DOHH2 (cell line): Measurements from ENCODE around the gene SCG5.

Experiments used
- H3F3A ChIP-seq: fragments of 200-600 bp; sonication (generic), shearing (Covaris generic); 2 replicates; pipeline ENCODE4 v1.6.0; 2016; ENCODE audit warnings: antibody characterized with exemption, mild to moderate bottlenecking; ENCODE audit not compliant: control insufficient read depth, insufficient read depth
- H3K27ac ChIP-seq: fragments of 200-600 bp; sonication (generic); 2 replicates; pipeline ENCODE4 v1.5.1; 2014; ENCODE audit warnings: low read depth, mild to moderate bottlenecking, low read length, moderate library complexity
- H3K27me3 ChIP-seq: fragments of 200-600 bp; sonication (generic); 2 replicates; pipeline ENCODE4 v1.6.1; 2014; ENCODE audit warnings: mild to moderate bottlenecking, low read length, mixed read lengths; ENCODE audit not compliant: control insufficient read depth
- H3K36me3 ChIP-seq: fragments of 200-600 bp; sonication (generic); 2 replicates; pipeline ENCODE4 v1.6.1; 2014; ENCODE audit warnings: mild to moderate bottlenecking, low read length, moderate library complexity, mixed read lengths; ENCODE audit not compliant: control insufficient read depth
- H3K4me1 ChIP-seq: fragments of 200-600 bp; sonication (generic); 2 replicates; pipeline ENCODE4 v1.6.1; 2014; ENCODE audit warnings: mild to moderate bottlenecking, low read length, mixed read lengths; ENCODE audit not compliant: control insufficient read depth
- H3K4me2 ChIP-seq: fragments of 200-600 bp; sonication (generic); 2 replicates; pipeline ENCODE4 v1.6.0; 2014; ENCODE audit warnings: mild to moderate bottlenecking, low read length, moderate library complexity
- H3K4me3 ChIP-seq: fragments of 200-600 bp; sonication (generic); 2 replicates; pipeline ENCODE4 v1.5.1; 2014; ENCODE audit warnings: mild to moderate bottlenecking, low read length, mixed read lengths
- H3K79me2 ChIP-seq: fragments of 200-600 bp; sonication (generic); 2 replicates; pipeline ENCODE4 v1.6.1; 2014; ENCODE audit warnings: mild to moderate bottlenecking, low read length, mixed read lengths; ENCODE audit not compliant: control insufficient read depth
- H3K9me2 ChIP-seq: fragments of 200-600 bp; sonication (generic); replicated peaks from 2 replicates; pipeline ENCODE4 v1.6.1; 2014; ENCODE audit warnings: mild to moderate bottlenecking, low read length, mixed read lengths; ENCODE audit not compliant: control insufficient read depth
- H3K9me3 ChIP-seq: fragments of 200-600 bp; sonication (generic); 2 replicates; pipeline ENCODE4 v1.6.1; 2014; ENCODE audit warnings: antibody characterized with exemption, low read length, mixed read lengths; ENCODE audit not compliant: control insufficient read depth, insufficient read depth
- H4K20me1 ChIP-seq: fragments of 200-600 bp; sonication (generic); 2 replicates; pipeline ENCODE4 v1.6.0; 2014; ENCODE audit warnings: low read depth, mild to moderate bottlenecking, antibody characterized with exemption, low read length, moderate library complexity; ENCODE audit not compliant: control insufficient read depth, insufficient read depth
- EZH2phosphoT487 ChIP-seq: fragments of 200-600 bp; sonication (generic); IDR thresholded peaks from 2 replicates; pipeline ENCODE4 v1.6.1; 2017; ENCODE audit warnings: borderline replicate concordance, mild to moderate bottlenecking, antibody characterized with exemption, low read length, moderate library complexity, mixed read lengths
- TF ChIP-seq, protein P1 (sequence below): fragments of 200-600 bp; sonication (generic); IDR thresholded peaks from one replicate; pipeline ENCODE4 v1.5.1; 2014; ENCODE audit warnings: antibody characterized with exemption, mild to moderate bottlenecking, low read depth, low read length; ENCODE audit not compliant: poor library complexity, severe bottlenecking

The SCG5 gene

GRCh38 chr15:32677238-32677750 lies 35.8 kb downstream of the SCG5 start:
- Histone ChIP-seq H3K4me3 (no peak overlapping the region), H3K36me3 (no peaks in the 10 kb centered on the region), H3K9me2 (no peaks in the 10 kb centered on the region), H3K4me2 (no peak overlapping the region), H3K27ac (no peak overlapping the region), H3K27me3 (no peaks in the 10 kb centered on the region), H3K9me3 (no peaks in the 10 kb centered on the region), H3K79me2 (no peaks in the 10 kb centered on the region), H4K20me1 (no peaks in the 10 kb centered on the region), H3K4me1 (no peaks in the 10 kb centered on the region), H3F3A (no peaks in the 10 kb centered on the region)
- TF ChIP-seq EZH2phosphoT487 = no peak
- TF ChIP-seq, protein P1, sequence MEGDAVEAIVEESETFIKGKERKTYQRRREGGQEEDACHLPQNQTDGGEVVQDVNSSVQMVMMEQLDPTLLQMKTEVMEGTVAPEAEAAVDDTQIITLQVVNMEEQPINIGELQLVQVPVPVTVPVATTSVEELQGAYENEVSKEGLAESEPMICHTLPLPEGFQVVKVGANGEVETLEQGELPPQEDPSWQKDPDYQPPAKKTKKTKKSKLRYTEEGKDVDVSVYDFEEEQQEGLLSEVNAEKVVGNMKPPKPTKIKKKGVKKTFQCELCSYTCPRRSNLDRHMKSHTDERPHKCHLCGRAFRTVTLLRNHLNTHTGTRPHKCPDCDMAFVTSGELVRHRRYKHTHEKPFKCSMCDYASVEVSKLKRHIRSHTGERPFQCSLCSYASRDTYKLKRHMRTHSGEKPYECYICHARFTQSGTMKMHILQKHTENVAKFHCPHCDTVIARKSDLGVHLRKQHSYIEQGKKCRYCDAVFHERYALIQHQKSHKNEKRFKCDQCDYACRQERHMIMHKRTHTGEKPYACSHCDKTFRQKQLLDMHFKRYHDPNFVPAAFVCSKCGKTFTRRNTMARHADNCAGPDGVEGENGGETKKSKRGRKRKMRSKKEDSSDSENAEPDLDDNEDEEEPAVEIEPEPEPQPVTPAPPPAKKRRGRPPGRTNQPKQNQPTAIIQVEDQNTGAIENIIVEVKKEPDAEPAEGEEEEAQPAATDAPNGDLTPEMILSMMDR = no peak

- no peaks in the 10 kb centered on the region for H3F3A ChIP-seq
Observed at GRCh38 chr15:32679298-32679690, 37.8 kb downstream of the SCG5 start.

GRCh38 chr15:32682569-32682968 lies 41.1 kb downstream of the SCG5 start:
- Histone ChIP-seq H4K20me1 (no peaks in the 10 kb centered on the region), H3K27ac (no peak overlapping the region), H3K4me3 (no peak overlapping the region), H3K4me2 (no peak overlapping the region), H3K4me1 (no peaks in the 10 kb centered on the region), H3K27me3 (no peaks in the 10 kb centered on the region), H3F3A (no peaks in the 10 kb centered on the region), H3K9me3 (no peaks in the 10 kb centered on the region), H3K36me3 (no peaks in the 10 kb centered on the region), H3K9me2 (no peaks in the 10 kb centered on the region), H3K79me2 (no peaks in the 10 kb centered on the region)
- TF ChIP-seq, protein P1 = no peak
- TF ChIP-seq EZH2phosphoT487 = no peak

More at GRCh38 chr15:32679298-32679690, 37.8 kb downstream of the SCG5 start:
- Histone ChIP-seq H3K27me3 (no peaks in the 10 kb centered on the region), H3K4me3 (no peak overlapping the region), H4K20me1 (no peaks in the 10 kb centered on the region), H3K27ac (no peak overlapping the region), H3K4me2 (no peak overlapping the region), H3K36me3 (no peaks in the 10 kb centered on the region), H3K79me2 (no peaks in the 10 kb centered on the region), H3K9me2 (no peaks in the 10 kb centered on the region), H3K9me3 (no peaks in the 10 kb centered on the region), H3K4me1 (no peaks in the 10 kb centered on the region)
- TF ChIP-seq, protein P1 = no peak
- TF ChIP-seq EZH2phosphoT487 = no peak
